OCI-LY3 (cell line): ENCODE measurements around the gene SOCS1.
"Not testable (repeated sequence)": the region's sequence is repeated elsewhere in the genome, so short reads cannot be mapped to it uniquely, and the experiment has no call there.

Experiments used
- H2AFZ ChIP-seq: fragments of 200-600, 300-600 bp; shearing (Covaris generic); 2 replicates; pipeline ENCODE4 v1.6.0; 2014; ENCODE audit warnings: antibody characterized with exemption, low read depth, low read length
- H3K27ac ChIP-seq: fragments of 200-600, 300-600 bp; sonication (generic); 2 replicates; pipeline ENCODE4 v1.5.1; 2014; ENCODE audit warnings: mild to moderate bottlenecking, low read length, moderate library complexity, mixed read lengths
- H3K27me3 ChIP-seq: fragments of 200-600, 300-600 bp; sonication (generic); 2 replicates; pipeline ENCODE4 v1.6.1; 2014; ENCODE audit warnings: low read depth, low read length, mixed read lengths
- H3K36me3 ChIP-seq: fragments of 200-600, 300-600 bp; sonication (generic); replicated peaks from 2 replicates; pipeline ENCODE3; 2014; ENCODE audit warnings: low read depth, low read length, mixed read lengths
- H3K4me1 ChIP-seq: fragments of 300-600, 200-600 bp; sonication (generic); 2 replicates; pipeline ENCODE4 v1.6.1; 2014; ENCODE audit warnings: low read length, mixed read lengths
- H3K4me2 ChIP-seq: fragments of 200-600, 300-600 bp; sonication (generic); 2 replicates; pipeline ENCODE4 v1.6.1; 2014; ENCODE audit warnings: low read length, mixed read lengths
- H3K4me3 ChIP-seq: fragments of 300-600, 200-600 bp; sonication (generic); 2 replicates; pipeline ENCODE4 v1.5.1; 2014; ENCODE audit warnings: antibody characterized with exemption, mild to moderate bottlenecking, low read length, moderate library complexity
- H3K79me2 ChIP-seq: fragments of 300-600, 200-600 bp; shearing (Covaris generic); 2 replicates; pipeline ENCODE4 v1.6.1; 2014; ENCODE audit warnings: mild to moderate bottlenecking, low read length, mixed read lengths
- H3K9ac ChIP-seq: fragments of 300-600, 200-600 bp; shearing (Covaris generic); 2 replicates; pipeline ENCODE4 v1.6.0; 2014; ENCODE audit warnings: mild to moderate bottlenecking, low read length, moderate library complexity
- H3K9me3 ChIP-seq: fragments of 200-600, 300-600 bp; shearing (Covaris generic); 2 replicates; pipeline ENCODE4 v1.6.1; 2014; ENCODE audit warnings: low read length, mixed read lengths; ENCODE audit not compliant: insufficient read depth
- H4K20me1 ChIP-seq: fragments of 200-600, 300-600 bp; sonication (generic); 2 replicates; pipeline ENCODE4 v1.6.1; 2016; ENCODE audit warnings: low read length, mixed read lengths; ENCODE audit not compliant: insufficient read depth
- EZH2phosphoT487 ChIP-seq: fragments of 200-600 bp; shearing (Covaris generic); IDR thresholded peaks from 2 replicates; pipeline ENCODE4 v1.6.1; 2018; ENCODE audit warnings: antibody characterized with exemption, mixed run types, low read depth
- TF ChIP-seq, protein P1 (sequence below): fragments of 200-600, 300-600 bp; sonication (generic); IDR thresholded peaks from 2 replicates; pipeline ENCODE4 v1.5.1; 2014; ENCODE audit warnings: antibody characterized with exemption, low read length, low read depth

Gene SOCS1

DNA sequence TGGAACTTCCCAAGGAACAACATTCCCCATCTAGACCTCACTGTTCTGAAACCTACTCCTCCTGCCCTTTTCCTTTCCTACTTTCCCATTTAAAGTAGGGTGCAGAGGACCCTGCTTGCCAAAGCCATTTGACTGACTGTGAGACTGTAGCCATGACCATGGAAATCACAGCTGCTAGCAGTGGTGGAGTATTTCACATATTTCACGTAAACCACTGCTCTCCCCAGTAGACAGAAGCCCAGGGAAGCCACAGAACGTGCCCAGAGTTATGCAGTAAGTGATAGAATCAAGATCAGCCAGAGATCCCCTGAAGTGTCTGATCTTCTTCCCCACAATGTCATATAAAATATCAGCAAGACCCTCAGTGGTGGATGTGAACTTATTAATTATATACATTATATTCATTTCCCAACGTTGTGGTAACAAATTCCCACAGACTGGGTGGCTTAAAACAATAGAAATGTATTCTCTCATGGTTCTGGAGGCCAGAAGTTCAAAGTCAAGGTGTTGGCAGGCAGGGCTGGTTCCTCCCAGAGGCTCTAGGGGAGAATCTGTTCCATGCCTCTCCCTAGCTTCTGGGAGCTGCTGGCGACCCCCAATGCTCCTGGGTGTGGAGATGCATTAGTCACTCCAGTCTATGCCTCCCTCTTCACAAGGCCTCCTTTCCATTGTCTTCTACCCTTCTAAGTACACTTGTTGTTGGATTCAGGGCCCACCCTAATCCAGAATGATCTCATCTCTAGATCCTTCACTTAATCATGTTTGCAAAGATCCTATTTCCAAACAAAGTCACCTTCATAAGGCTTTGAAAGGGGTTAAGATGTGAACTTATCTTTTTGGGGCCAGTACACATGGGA lies 45.9 kb upstream of the SOCS1 start:
- Histone ChIP-seq H2AFZ (no peak overlapping the region), H3K27me3 (no peaks in the 10 kb centered on the region), H3K9me3 (no peaks in the 10 kb centered on the region), H4K20me1 (no peaks in the 10 kb centered on the region), H3K36me3 (no peaks in the 10 kb centered on the region), H3K4me3 (no peak overlapping the region), H3K27ac (no peak overlapping the region), H3K4me2 (no peak overlapping the region), H3K79me2 (no peaks in the 10 kb centered on the region), H3K9ac (no peak overlapping the region), H3K4me1 (peaks cover 30% of the 10 kb centered on the region)
- TF ChIP-seq EZH2phosphoT487 = no peak
- TF ChIP-seq, protein P1, sequence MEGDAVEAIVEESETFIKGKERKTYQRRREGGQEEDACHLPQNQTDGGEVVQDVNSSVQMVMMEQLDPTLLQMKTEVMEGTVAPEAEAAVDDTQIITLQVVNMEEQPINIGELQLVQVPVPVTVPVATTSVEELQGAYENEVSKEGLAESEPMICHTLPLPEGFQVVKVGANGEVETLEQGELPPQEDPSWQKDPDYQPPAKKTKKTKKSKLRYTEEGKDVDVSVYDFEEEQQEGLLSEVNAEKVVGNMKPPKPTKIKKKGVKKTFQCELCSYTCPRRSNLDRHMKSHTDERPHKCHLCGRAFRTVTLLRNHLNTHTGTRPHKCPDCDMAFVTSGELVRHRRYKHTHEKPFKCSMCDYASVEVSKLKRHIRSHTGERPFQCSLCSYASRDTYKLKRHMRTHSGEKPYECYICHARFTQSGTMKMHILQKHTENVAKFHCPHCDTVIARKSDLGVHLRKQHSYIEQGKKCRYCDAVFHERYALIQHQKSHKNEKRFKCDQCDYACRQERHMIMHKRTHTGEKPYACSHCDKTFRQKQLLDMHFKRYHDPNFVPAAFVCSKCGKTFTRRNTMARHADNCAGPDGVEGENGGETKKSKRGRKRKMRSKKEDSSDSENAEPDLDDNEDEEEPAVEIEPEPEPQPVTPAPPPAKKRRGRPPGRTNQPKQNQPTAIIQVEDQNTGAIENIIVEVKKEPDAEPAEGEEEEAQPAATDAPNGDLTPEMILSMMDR = no peak

DNA sequence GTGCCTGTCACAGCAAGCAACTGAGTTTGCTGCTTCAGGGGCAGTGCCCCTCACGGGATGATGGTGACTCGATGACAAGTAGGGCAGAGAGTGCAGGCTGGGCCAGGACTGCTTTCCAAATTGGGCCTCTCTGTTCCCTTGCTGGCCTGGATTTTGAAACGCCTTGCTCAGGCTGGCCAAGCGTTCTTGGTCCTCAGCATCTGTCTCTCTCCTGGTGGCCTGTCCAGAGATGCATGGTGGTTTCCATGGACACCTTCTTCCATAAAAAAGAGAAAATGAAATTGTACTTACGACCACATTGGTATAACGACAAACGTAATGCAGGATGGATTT lies 44.5 kb upstream of the SOCS1 start:
- Histone ChIP-seq H3K9me3 (no peaks in the 10 kb centered on the region), H3K27me3 (no peaks in the 10 kb centered on the region), H3K36me3 (no peaks in the 10 kb centered on the region), H3K27ac (no peak overlapping the region), H3K4me1 (peaks cover 40% of the 10 kb centered on the region), H3K9ac (no peak overlapping the region), H3K4me2 (no peak overlapping the region), H4K20me1 (no peaks in the 10 kb centered on the region), H3K4me3 (no peak overlapping the region), H2AFZ (no peak overlapping the region), H3K79me2 (no peaks in the 10 kb centered on the region)
- no peak for TF ChIP-seq EZH2phosphoT487
- TF ChIP-seq, protein P1 = no peak

DNA sequence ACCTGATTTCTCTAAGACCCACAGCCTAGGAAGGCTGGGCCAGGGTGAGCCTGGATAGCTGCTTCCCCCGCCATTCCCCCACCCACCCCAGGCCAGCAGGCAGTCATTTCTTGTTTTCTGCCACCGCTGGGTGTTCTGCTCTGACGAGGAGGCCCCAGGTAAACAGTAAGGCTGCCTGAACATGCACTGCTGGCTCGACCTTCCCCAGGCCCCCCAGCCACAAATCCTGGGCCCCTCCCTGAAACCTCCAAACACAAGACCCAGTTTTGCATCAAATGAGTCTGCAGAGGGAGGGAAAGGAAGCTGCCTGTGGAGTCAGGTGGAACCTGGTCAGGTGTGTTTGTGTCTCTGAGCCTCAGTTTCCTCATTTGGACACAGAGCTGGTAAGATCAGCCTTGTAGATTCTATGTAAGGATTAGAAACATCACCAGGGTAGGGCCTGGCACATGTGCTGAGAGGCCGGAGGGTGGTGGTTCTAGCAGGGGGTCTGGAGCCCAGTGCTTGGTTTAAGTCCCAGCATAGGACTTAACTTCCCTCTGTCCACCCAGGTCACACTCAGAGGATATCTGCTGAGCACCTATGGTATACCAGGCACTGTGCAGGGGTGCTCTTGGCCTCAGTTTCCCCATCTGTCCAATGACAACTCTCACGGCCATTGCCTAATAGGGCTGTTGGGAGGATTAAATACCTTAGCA lies 44.0 kb upstream of the SOCS1 start:
- no peak overlapping the region for H2AFZ ChIP-seq
- H3K4me1 ChIP-seq = peaks cover 40% of the 10 kb centered on the region
- H3K27me3 ChIP-seq = no peaks in the 10 kb centered on the region
- H3K4me3 ChIP-seq = no peak overlapping the region
- H3K79me2 ChIP-seq = no peaks in the 10 kb centered on the region
- TF ChIP-seq, protein P1 = no peak
- no peak for TF ChIP-seq EZH2phosphoT487
- H3K9ac ChIP-seq = no peak overlapping the region
- H3K27ac ChIP-seq = no peak overlapping the region
- no peaks in the 10 kb centered on the region for H3K9me3 ChIP-seq
- no peaks in the 10 kb centered on the region for H4K20me1 ChIP-seq
- no peak overlapping the region for H3K4me2 ChIP-seq
- no peaks in the 10 kb centered on the region for H3K36me3 ChIP-seq

DNA sequence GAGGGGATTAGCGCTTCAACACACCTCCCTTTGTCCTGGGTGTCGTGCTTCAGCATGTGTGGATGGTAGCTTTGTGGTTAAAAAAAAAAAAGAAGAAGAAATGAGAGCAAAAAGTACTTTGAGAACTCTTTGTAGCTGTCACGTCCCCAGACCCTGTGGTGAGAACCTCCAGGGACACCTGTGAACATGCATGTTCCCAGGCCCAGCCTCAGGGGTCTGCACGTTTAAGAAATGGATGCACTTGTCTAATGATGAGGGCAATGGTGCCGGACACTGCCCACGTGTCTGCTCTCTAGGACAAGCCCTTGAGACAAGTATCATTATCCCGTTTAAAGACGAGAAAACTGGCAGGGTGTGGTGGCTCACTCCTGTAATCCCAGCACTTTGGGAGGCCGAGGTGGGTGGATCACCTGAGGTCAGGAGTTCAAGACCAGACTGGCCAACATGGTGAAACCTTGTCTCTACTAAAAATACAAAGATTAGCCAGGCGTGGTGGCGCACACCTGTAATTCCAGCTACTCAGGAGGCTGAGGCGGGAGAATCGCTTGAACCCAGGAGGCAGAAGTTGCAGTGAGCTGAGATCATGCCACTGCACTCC lies 43.0 kb upstream of the SOCS1 start:
- not testable (repeated sequence) for H3K4me3 ChIP-seq, H3K9me3 ChIP-seq, H3K27ac ChIP-seq, H3K27me3 ChIP-seq, H3K79me2 ChIP-seq, H3K9ac ChIP-seq, H4K20me1 ChIP-seq, H2AFZ ChIP-seq, H3K36me3 ChIP-seq
- H3K4me2 ChIP-seq = peak overlapping the region; percentile 19
- peaks cover 40% of the 10 kb centered on the region for H3K4me1 ChIP-seq
